Type B pancreatic cell (in vitro differentiated cells): ENCODE data around the gene ZNF423. TPM values are rescaled to one million over a fixed set of nuclear protein-coding genes. Genes with fewer than 3 reads are reported as not detected.

ENCODE experiments used
- DNase-seq: peaks from one replicate; pipeline ENCODE4 v3.0.0; 2021; ENCODE audit warnings: mixed read lengths; ENCODE audit not compliant: unreplicated experiment; ENCODE audit errors: extremely low spot score
- H3K27ac Mint-ChIP-seq: 2 replicates; pipeline ENCODE4 v1.8.0; 2021; ENCODE audit warnings: mild to moderate bottlenecking, mixed read lengths
- H3K27me3 Mint-ChIP-seq: 2 replicates; pipeline ENCODE4 v1.8.0; 2021; ENCODE audit warnings: mixed read lengths
- H3K36me3 Mint-ChIP-seq: 2 replicates; pipeline ENCODE4 v1.8.0; 2021; ENCODE audit warnings: mixed read lengths
- H3K4me1 Mint-ChIP-seq: one replicate; pipeline ENCODE4 v1.8.0; 2021; ENCODE audit warnings: mixed read lengths; ENCODE audit not compliant: unreplicated experiment
- H3K4me3 Mint-ChIP-seq: 2 replicates; pipeline ENCODE4 v1.8.0; 2021; ENCODE audit warnings: mild to moderate bottlenecking, mixed read lengths
- H3K9me3 Mint-ChIP-seq: 2 replicates; pipeline ENCODE4 v1.8.0; 2021; ENCODE audit warnings: mixed read lengths
- total RNA-seq: library from RNA; stranded (reverse); gene quantifications from 2 replicates; pipeline ENCODE4 v1.2.1, GENCODE V29; 2021; ENCODE audit warnings: low replicate concordance
- TF ChIP-seq, protein P1 (sequence below): fragments of 200-600 bp; sonication (generic); conservative IDR thresholded peaks from 2 replicates; pipeline ENCODE4 v1.5.0; 2021; ENCODE audit warnings: antibody characterized with exemption, mild to moderate bottlenecking

ZNF423 gene
- total RNA-seq, 1 donor from 2014 or later = 72.6 TPM

GRCh38 chr16:49610983-49611382 is 244.9 kb downstream of the ZNF423 start:
- no peaks in the 10 kb centered on the region for H3K27me3 Mint-ChIP-seq
- no peak for DNase-seq
- peaks cover 20% of the 10 kb centered on the region for H3K9me3 Mint-ChIP-seq
- H3K27ac Mint-ChIP-seq = no peak overlapping the region
- H3K4me3 Mint-ChIP-seq = no peak overlapping the region
- H3K36me3 Mint-ChIP-seq = peaks cover 12% of the 10 kb centered on the region
- peaks cover 23% of the 10 kb centered on the region for H3K4me1 Mint-ChIP-seq
- TF ChIP-seq, protein P1, sequence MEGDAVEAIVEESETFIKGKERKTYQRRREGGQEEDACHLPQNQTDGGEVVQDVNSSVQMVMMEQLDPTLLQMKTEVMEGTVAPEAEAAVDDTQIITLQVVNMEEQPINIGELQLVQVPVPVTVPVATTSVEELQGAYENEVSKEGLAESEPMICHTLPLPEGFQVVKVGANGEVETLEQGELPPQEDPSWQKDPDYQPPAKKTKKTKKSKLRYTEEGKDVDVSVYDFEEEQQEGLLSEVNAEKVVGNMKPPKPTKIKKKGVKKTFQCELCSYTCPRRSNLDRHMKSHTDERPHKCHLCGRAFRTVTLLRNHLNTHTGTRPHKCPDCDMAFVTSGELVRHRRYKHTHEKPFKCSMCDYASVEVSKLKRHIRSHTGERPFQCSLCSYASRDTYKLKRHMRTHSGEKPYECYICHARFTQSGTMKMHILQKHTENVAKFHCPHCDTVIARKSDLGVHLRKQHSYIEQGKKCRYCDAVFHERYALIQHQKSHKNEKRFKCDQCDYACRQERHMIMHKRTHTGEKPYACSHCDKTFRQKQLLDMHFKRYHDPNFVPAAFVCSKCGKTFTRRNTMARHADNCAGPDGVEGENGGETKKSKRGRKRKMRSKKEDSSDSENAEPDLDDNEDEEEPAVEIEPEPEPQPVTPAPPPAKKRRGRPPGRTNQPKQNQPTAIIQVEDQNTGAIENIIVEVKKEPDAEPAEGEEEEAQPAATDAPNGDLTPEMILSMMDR = no peak

- Mint-ChIP-seq H3K27me3 (no peaks in the 10 kb centered on the region), H3K4me3 (no peak overlapping the region), H3K27ac (no peak overlapping the region), H3K36me3 (peaks cover 4% of the 10 kb centered on the region), H3K4me1 (peaks cover 31% of the 10 kb centered on the region), H3K9me3 (peaks cover 12% of the 10 kb centered on the region)
- TF ChIP-seq, protein P1 = peak; percentile 58
- peak; percentile 48 for DNase-seq
These were observed 247.1 kb downstream of the ZNF423 start for GRCh38 chr16:49608779-49609178.

DNA sequence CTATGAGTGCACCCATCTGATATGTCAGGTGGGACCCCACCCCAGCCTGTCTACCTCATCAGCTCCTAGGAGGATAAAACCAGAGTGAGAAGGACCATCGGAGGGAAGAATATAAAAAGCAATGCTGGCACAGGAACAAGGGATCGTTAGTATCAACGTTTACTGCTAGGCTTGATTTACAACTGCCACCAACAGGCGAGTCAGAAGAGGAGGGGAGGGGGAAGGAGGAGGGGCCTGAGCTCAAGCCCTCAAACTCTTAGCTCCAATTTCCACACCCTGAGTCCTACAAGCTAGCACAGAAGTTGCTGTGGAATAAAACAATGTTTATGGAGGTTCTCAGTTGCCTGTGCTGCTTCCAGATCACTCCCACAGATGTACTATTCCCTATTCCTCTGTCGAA is 247.8 kb downstream of the ZNF423 start:
- TF ChIP-seq, protein P1 = no peak
- no peak overlapping the region for H3K4me3 Mint-ChIP-seq
- H3K27ac Mint-ChIP-seq = no peak overlapping the region
- peaks cover 4% of the 10 kb centered on the region for H3K36me3 Mint-ChIP-seq
- peaks cover 11% of the 10 kb centered on the region for H3K9me3 Mint-ChIP-seq
- peaks cover 31% of the 10 kb centered on the region for H3K4me1 Mint-ChIP-seq
- no peak for DNase-seq
- H3K27me3 Mint-ChIP-seq = no peaks in the 10 kb centered on the region

DNA sequence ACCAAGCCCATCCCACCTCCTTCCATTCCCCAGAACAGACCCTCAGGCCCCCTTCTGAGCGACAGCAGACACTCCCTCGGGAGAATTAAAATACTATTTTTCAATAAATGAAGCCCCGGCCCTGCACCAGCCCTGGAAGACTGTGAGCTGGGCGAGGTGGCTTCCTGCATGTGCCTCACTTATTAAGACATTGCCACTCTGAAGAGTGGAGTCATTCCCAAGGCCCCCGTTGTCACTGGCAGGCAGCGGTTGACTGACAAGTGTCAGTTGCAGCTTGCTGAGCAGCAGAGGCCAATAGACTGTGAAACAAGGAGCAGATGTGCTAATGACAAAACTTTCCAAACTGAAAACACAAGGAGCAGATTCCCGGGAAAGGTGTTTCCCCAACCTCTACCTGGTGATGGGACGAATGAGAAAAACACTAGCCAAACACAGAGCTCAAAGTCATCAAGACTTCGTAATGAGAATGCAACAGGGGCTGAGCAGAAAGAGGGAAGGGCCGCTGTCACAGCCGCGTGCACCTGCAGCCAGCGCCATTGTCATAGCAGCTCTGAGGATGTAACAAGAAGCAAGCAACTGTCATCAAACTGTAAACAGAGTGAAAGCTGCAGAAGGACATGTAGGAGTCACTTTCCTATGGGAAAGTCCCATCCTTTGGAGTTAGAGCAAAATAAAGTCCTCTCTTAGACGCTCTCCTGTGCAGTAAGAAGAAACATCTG is 250.2 kb downstream of the ZNF423 start:
- H3K36me3 Mint-ChIP-seq = no peaks in the 10 kb centered on the region

GRCh38 chr16:49604602-49605001 is 251.3 kb downstream of the ZNF423 start:
- Mint-ChIP-seq H3K27me3 (peaks cover 2% of the 10 kb centered on the region), H3K27ac (no peak overlapping the region), H3K9me3 (no peaks in the 10 kb centered on the region), H3K4me3 (no peak overlapping the region), H3K4me1 (peaks cover 50% of the 10 kb centered on the region), H3K36me3 (no peaks in the 10 kb centered on the region)
- TF ChIP-seq, protein P1 = no peak
- no peak for DNase-seq

More for the DNA sequence above, 250.2 kb downstream of the ZNF423 start:
- Mint-ChIP-seq H3K4me1 (peaks cover 44% of the 10 kb centered on the region), H3K27me3 (no peaks in the 10 kb centered on the region), H3K4me3 (no peak overlapping the region), H3K27ac (no peak overlapping the region), H3K9me3 (no peaks in the 10 kb centered on the region)
- no peak for DNase-seq
- TF ChIP-seq, protein P1 = no peak
